Prostate gland (tissue), 2 donors: ENCODE results near the gene CCBE1.

Experiments
- POLR2A ChIP-seq: fragments of 450-650 bp; IDR thresholded peaks from one replicate; pipeline ENCODE4 v1.6.1; 2016; ENCODE audit warnings: antibody characterized with exemption, mild to moderate bottlenecking
- TF ChIP-seq, protein P1 (sequence below), 4 experiments: fragments of 200-600 bp in 2 of 4; fragments of 450-650 bp in 2 of 4; sonication (generic) in 2 of 4; IDR thresholded peaks; 1 replicate in 3 of 4; 2 replicates in 1 of 4; pipeline ENCODE4 v1.5.1; 2016 to 2019; ENCODE audit warnings: antibody characterized with exemption in 4 of 4, mild to moderate bottlenecking in 2 of 4, moderate library complexity in 2 of 4

GRCh38 chr18:59681051-59681450, 16.2 kb downstream of the CCBE1 start:
- TF ChIP-seq, protein P1, sequence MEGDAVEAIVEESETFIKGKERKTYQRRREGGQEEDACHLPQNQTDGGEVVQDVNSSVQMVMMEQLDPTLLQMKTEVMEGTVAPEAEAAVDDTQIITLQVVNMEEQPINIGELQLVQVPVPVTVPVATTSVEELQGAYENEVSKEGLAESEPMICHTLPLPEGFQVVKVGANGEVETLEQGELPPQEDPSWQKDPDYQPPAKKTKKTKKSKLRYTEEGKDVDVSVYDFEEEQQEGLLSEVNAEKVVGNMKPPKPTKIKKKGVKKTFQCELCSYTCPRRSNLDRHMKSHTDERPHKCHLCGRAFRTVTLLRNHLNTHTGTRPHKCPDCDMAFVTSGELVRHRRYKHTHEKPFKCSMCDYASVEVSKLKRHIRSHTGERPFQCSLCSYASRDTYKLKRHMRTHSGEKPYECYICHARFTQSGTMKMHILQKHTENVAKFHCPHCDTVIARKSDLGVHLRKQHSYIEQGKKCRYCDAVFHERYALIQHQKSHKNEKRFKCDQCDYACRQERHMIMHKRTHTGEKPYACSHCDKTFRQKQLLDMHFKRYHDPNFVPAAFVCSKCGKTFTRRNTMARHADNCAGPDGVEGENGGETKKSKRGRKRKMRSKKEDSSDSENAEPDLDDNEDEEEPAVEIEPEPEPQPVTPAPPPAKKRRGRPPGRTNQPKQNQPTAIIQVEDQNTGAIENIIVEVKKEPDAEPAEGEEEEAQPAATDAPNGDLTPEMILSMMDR (IDR thresholded peaks at IDR 0.05) = no peak
- TF ChIP-seq POLR2A = no peak
